HUES6 (cell line): ENCODE results near the gene LTBP2.

Experiments used
- H3K27ac ChIP-seq: 2 replicates; pipeline ENCODE4 v1.7.0; 2013; ENCODE audit warnings: low read depth, mild to moderate bottlenecking, low read length, inconsistent platforms
- H3K27me3 ChIP-seq: 2 replicates; pipeline ENCODE4 v1.6.1; 2013; ENCODE audit warnings: low read length; ENCODE audit not compliant: control insufficient read depth, insufficient read depth
- H3K36me3 ChIP-seq: 2 replicates; pipeline ENCODE4 v1.6.1; 2013; ENCODE audit warnings: low read length; ENCODE audit not compliant: control insufficient read depth, insufficient read depth
- H3K4me1 ChIP-seq: 2 replicates; pipeline ENCODE4 v1.6.1; 2013; ENCODE audit warnings: low read length; ENCODE audit not compliant: control insufficient read depth, insufficient read depth
- H3K4me3 ChIP-seq: 2 replicates; pipeline ENCODE4 v1.5.1; 2013; ENCODE audit warnings: low read depth, low read length
- H3K9ac ChIP-seq: one replicate; pipeline ENCODE4 v1.6.1; 2013; ENCODE audit warnings: mild to moderate bottlenecking, low read length
- H3K9me3 ChIP-seq: 2 replicates; pipeline ENCODE4 v1.6.1; 2013; ENCODE audit warnings: low read depth, low read length; ENCODE audit not compliant: control insufficient read depth, insufficient read depth

The LTBP2 gene

GRCh38 chr14:74491956-74492775 is 119.9 kb downstream of the LTBP2 start:
- Histone ChIP-seq H3K9ac (peak overlapping the region; percentile 60), H3K27me3 (no peaks in the 10 kb centered on the region), H3K4me1 (peaks cover 21% of the 10 kb centered on the region), H3K9me3 (no peaks in the 10 kb centered on the region), H3K27ac (no peak overlapping the region), H3K36me3 (peaks cover 16% of the 10 kb centered on the region), H3K4me3 (peak overlapping the region; percentile 89)

GRCh38 chr14:74490486-74490885 is 121.6 kb downstream of the LTBP2 start:
- no peak overlapping the region for H3K4me3 ChIP-seq
- H3K9me3 ChIP-seq = no peaks in the 10 kb centered on the region
- H3K27me3 ChIP-seq = no peaks in the 10 kb centered on the region
- peaks cover 13% of the 10 kb centered on the region for H3K36me3 ChIP-seq
- no peak overlapping the region for H3K9ac ChIP-seq
- H3K27ac ChIP-seq = no peak overlapping the region
- peaks cover 24% of the 10 kb centered on the region for H3K4me1 ChIP-seq

- H3K36me3 ChIP-seq = peaks cover 21% of the 10 kb centered on the region
- H3K9me3 ChIP-seq = no peaks in the 10 kb centered on the region
- H3K9ac ChIP-seq = no peak overlapping the region
- H3K27ac ChIP-seq = no peak overlapping the region
- H3K4me3 ChIP-seq = no peak overlapping the region
- no peaks in the 10 kb centered on the region for H3K27me3 ChIP-seq
- H3K4me1 ChIP-seq = peaks cover 20% of the 10 kb centered on the region
Measured at GRCh38 chr14:74488786-74489397, 123.1 kb downstream of the LTBP2 start.

- peaks cover 42% of the 10 kb centered on the region for H3K36me3 ChIP-seq
- peaks cover 13% of the 10 kb centered on the region; the same call in 1 of the 2 replicates for H3K4me1 ChIP-seq
- no peaks in the 10 kb centered on the region for H3K9me3 ChIP-seq
- no peak overlapping the region for H3K27ac ChIP-seq
- H3K27me3 ChIP-seq = no peaks in the 10 kb centered on the region
- no peak overlapping the region for H3K9ac ChIP-seq
- no peak overlapping the region for H3K4me3 ChIP-seq
Measured at GRCh38 chr14:74486164-74486563, 125.9 kb downstream of the LTBP2 start.

GRCh38 chr14:74483321-74483720 is 128.7 kb downstream of the LTBP2 start:
- H3K27ac ChIP-seq = no peak overlapping the region
- peaks cover 19% of the 10 kb centered on the region; the same call in 1 of the 2 replicates for H3K4me1 ChIP-seq
- no peaks in the 10 kb centered on the region for H3K9me3 ChIP-seq
- no peaks in the 10 kb centered on the region for H3K27me3 ChIP-seq
- H3K4me3 ChIP-seq = no peak overlapping the region
- H3K36me3 ChIP-seq = peaks cover 68% of the 10 kb centered on the region
- no peak overlapping the region for H3K9ac ChIP-seq

- no peaks in the 10 kb centered on the region for H3K9me3 ChIP-seq
- H3K4me3 ChIP-seq = no peak overlapping the region
- no peak overlapping the region for H3K27ac ChIP-seq
- no peaks in the 10 kb centered on the region for H3K27me3 ChIP-seq
- no peak overlapping the region for H3K9ac ChIP-seq
- H3K4me1 ChIP-seq = peaks cover 13% of the 10 kb centered on the region; the same call in 1 of the 2 replicates
- peaks cover 73% of the 10 kb centered on the region for H3K36me3 ChIP-seq
Measured at GRCh38 chr14:74482571-74482970, 129.5 kb downstream of the LTBP2 start.

- Histone ChIP-seq H3K9me3 (no peaks in the 10 kb centered on the region), H3K4me1 (peaks cover 6% of the 10 kb centered on the region; the same call in 1 of the 2 replicates), H3K36me3 (peaks cover 70% of the 10 kb centered on the region), H3K27ac (no peak overlapping the region), H3K27me3 (no peaks in the 10 kb centered on the region), H3K4me3 (no peak overlapping the region), H3K9ac (no peak overlapping the region)
Measured at GRCh38 chr14:74480046-74480445, 132.0 kb downstream of the LTBP2 start.

- H3K9me3 ChIP-seq = no peaks in the 10 kb centered on the region
- no peak overlapping the region for H3K27ac ChIP-seq
- peaks cover 6% of the 10 kb centered on the region; the same call in 1 of the 2 replicates for H3K4me1 ChIP-seq
- peaks cover 69% of the 10 kb centered on the region for H3K36me3 ChIP-seq
- H3K9ac ChIP-seq = no peak overlapping the region
- H3K4me3 ChIP-seq = no peak overlapping the region
- no peaks in the 10 kb centered on the region for H3K27me3 ChIP-seq
Measured at GRCh38 chr14:74478996-74479635, 132.9 kb downstream of the LTBP2 start.

- H3K36me3 ChIP-seq = peaks cover 58% of the 10 kb centered on the region
- H3K27ac ChIP-seq = no peak overlapping the region
- no peak overlapping the region for H3K4me3 ChIP-seq
- no peaks in the 10 kb centered on the region for H3K9me3 ChIP-seq
- H3K9ac ChIP-seq = no peak overlapping the region
- no peaks in the 10 kb centered on the region for H3K27me3 ChIP-seq
- peaks cover 6% of the 10 kb centered on the region; the same call in 1 of the 2 replicates for H3K4me1 ChIP-seq
Measured at GRCh38 chr14:74476607-74477006, 135.4 kb downstream of the LTBP2 start.

GRCh38 chr14:74476107-74476506 is 135.9 kb downstream of the LTBP2 start:
- H3K27ac ChIP-seq = no peak overlapping the region
- no peaks in the 10 kb centered on the region for H3K27me3 ChIP-seq
- no peaks in the 10 kb centered on the region for H3K9me3 ChIP-seq
- peaks cover 6% of the 10 kb centered on the region; the same call in 1 of the 2 replicates for H3K4me1 ChIP-seq
- peaks cover 53% of the 10 kb centered on the region for H3K36me3 ChIP-seq
- no peak overlapping the region for H3K4me3 ChIP-seq
- H3K9ac ChIP-seq = no peak overlapping the region

GRCh38 chr14:74475678-74476077 is 136.4 kb downstream of the LTBP2 start:
- Histone ChIP-seq H3K27ac (no peak overlapping the region), H3K4me1 (peaks cover 6% of the 10 kb centered on the region; the same call in 1 of the 2 replicates), H3K4me3 (no peak overlapping the region)

More at GRCh38 chr14:74475678-74476077, 136.4 kb downstream of the LTBP2 start:
- H3K36me3 ChIP-seq = peaks cover 49% of the 10 kb centered on the region
- no peaks in the 10 kb centered on the region for H3K9me3 ChIP-seq
- no peaks in the 10 kb centered on the region for H3K27me3 ChIP-seq
- no peak overlapping the region for H3K9ac ChIP-seq
